ENCODE measurements around the gene PLCB3.

GRCh38 chr11:64219354-64219684, 32.0 kb upstream of the PLCB3 start:
- TF ChIP-seq, protein P1, sequence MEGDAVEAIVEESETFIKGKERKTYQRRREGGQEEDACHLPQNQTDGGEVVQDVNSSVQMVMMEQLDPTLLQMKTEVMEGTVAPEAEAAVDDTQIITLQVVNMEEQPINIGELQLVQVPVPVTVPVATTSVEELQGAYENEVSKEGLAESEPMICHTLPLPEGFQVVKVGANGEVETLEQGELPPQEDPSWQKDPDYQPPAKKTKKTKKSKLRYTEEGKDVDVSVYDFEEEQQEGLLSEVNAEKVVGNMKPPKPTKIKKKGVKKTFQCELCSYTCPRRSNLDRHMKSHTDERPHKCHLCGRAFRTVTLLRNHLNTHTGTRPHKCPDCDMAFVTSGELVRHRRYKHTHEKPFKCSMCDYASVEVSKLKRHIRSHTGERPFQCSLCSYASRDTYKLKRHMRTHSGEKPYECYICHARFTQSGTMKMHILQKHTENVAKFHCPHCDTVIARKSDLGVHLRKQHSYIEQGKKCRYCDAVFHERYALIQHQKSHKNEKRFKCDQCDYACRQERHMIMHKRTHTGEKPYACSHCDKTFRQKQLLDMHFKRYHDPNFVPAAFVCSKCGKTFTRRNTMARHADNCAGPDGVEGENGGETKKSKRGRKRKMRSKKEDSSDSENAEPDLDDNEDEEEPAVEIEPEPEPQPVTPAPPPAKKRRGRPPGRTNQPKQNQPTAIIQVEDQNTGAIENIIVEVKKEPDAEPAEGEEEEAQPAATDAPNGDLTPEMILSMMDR (conservative IDR thresholded peaks at IDR 0.05; ENCODE audit: low read depth, low read length): no peak
- no peak for TF ChIP-seq EZH2phosphoT487 (IDR thresholded peaks at IDR 0.05; ENCODE audit: borderline replicate concordance, low read length)
